HCT116 (cell line): ENCODE data around the gene KRTAP4-5. TPM values are rescaled to one million over a fixed set of nuclear protein-coding genes. Genes with fewer than 3 reads are reported as not detected.

Experiments
- ATAC-seq: fragments of 200-7000 bp; cut with Tn5 transposase; 2 replicates; pipeline ENCODE4 v1.9.1; 2020; ENCODE audit warnings: mild to moderate bottlenecking, moderate library complexity
- BruUV-seq: library from RNA; stranded (reverse); fragments of 400-500 nt; replicated peaks from 2 replicates; lab custom pipeline; 2021; lab: Mats Ljungman, UMichigan
- CTCF ChIA-PET: fragments of 300-600 bp; sonication (Branson Sonifier 250); formaldehyde crosslinking; loops from one replicate; lab custom pipeline; 2021; ENCODE audit warnings: antibody characterized with exemption; lab: Charles Lee
- POLR2A ChIA-PET: fragments of 300-600, 350-600 bp; sonication (Branson Sonifier 250); formaldehyde crosslinking; loops from one replicate; lab custom pipeline; 2021; ENCODE audit warnings: antibody characterized with exemption; lab: Charles Lee
- RAD21 ChIA-PET, 2 experiments: fragments of 300-600 bp; sonication (Branson Sonifier 250); formaldehyde crosslinking; loops; one replicate each; lab custom pipeline; 2023; ENCODE audit warnings: low total read pairs in 2 of 2; ENCODE audit not compliant: uncharacterized antibody in 2 of 2, unreplicated experiment in 2 of 2, low non-redundant PET in 1 of 2; lab: Charles Lee
- DNase-seq: peaks from one replicate; pipeline ENCODE4 v3.0.0-alpha.2; 2010; ENCODE audit warnings: low read depth, low spot score
- H2AFZ ChIP-seq: fragments of 200-600 bp; shearing (Covaris generic), sonication (generic); 2 replicates; pipeline ENCODE4 v1.6.1; 2017; ENCODE audit warnings: low read depth, mixed run types, mixed read lengths, antibody characterized with exemption, low read length; ENCODE audit not compliant: poor library complexity, severe bottlenecking
- H3K27ac ChIP-seq: 2 replicates; pipeline ENCODE4 v1.5.1; 2012; ENCODE audit warnings: low read depth, low read length
- H3K27me3 ChIP-seq: fragments of 200-600 bp; sonication (generic); 2 replicates; pipeline ENCODE4 v1.6.1; 2016; ENCODE audit warnings: mixed run types, low read length, mixed read lengths; ENCODE audit not compliant: insufficient read depth
- H3K36me3 ChIP-seq, 2 experiments: fragments of 200-500 bp in 1 of 2; fragments of 200-600 bp in 1 of 2; sonication (Bioruptor generic) in 1 of 2; sonication (generic) in 1 of 2; 2 replicates each; pipeline versions ENCODE4 v1.5.1 to v1.6.1; 2014 to 2016; ENCODE audit warnings: low read length in 2 of 2, inconsistent platforms in 1 of 2, mixed read lengths in 1 of 2, mixed run types in 1 of 2; ENCODE audit not compliant: insufficient read depth in 2 of 2, control insufficient read depth in 1 of 2
- H3K4me1 ChIP-seq, 2 experiments: fragments of 200-600 bp in 1 of 2; sonication (generic) in 1 of 2; 2 replicates each; pipeline versions ENCODE4 v1.5.1 to v1.6.1; 2012 to 2017; ENCODE audit warnings: low read length in 2 of 2, inconsistent platforms in 1 of 2, mild to moderate bottlenecking in 1 of 2, mixed read lengths in 1 of 2, mixed run types in 1 of 2, moderate library complexity in 1 of 2; ENCODE audit not compliant: insufficient read depth in 2 of 2, control insufficient read depth in 1 of 2
- H3K4me2 ChIP-seq: fragments of 200-600 bp; sonication (generic); 2 replicates; pipeline ENCODE4 v1.6.1; 2017; ENCODE audit warnings: mixed run types, low read length, mixed read lengths
- H3K4me3 ChIP-seq, 2 experiments: fragments of 200-600 bp in 1 of 2; sonication (generic) in 1 of 2; replicated peaks in 1 of 2; 2 replicates each; pipeline ENCODE4 v1.5.1; 2011 to 2016; ENCODE audit warnings: low read length in 2 of 2, control low read depth in 1 of 2, low read depth in 1 of 2, mild to moderate bottlenecking in 1 of 2, mixed read lengths in 1 of 2, mixed run types in 1 of 2
- H3K79me2 ChIP-seq: fragments of 200-600 bp; sonication (generic); 2 replicates; pipeline ENCODE4 v1.6.1; 2017; ENCODE audit warnings: mild to moderate bottlenecking, mixed run types, low read length, moderate library complexity, mixed read lengths; ENCODE audit not compliant: insufficient read depth
- H3K9ac ChIP-seq: fragments of 200-600 bp; sonication (generic); 2 replicates; pipeline ENCODE4 v1.6.1; 2016; ENCODE audit warnings: low read length, mixed read lengths
- H3K9me2 ChIP-seq: fragments of 200-600 bp; sonication (generic), shearing (Covaris generic); 2 replicates; pipeline ENCODE4 v1.6.1; 2017; ENCODE audit warnings: mixed run types, mild to moderate bottlenecking, moderate library complexity; ENCODE audit not compliant: insufficient read depth
- H3K9me3 ChIP-seq, 2 experiments: fragments of 200-500 bp in 1 of 2; fragments of 200-600 bp in 1 of 2; sonication (Bioruptor generic) in 1 of 2; sonication (generic) in 1 of 2; 2 replicates each; pipeline ENCODE4 v1.6.1; 2014 to 2017; ENCODE audit warnings: low read length in 2 of 2, mixed read lengths in 2 of 2, inconsistent platforms in 1 of 2, low read depth in 1 of 2, mild to moderate bottlenecking in 1 of 2, mixed run types in 1 of 2, moderate library complexity in 1 of 2; ENCODE audit not compliant: control insufficient read depth in 1 of 2, insufficient read depth in 1 of 2
- H4K20me1 ChIP-seq: fragments of 200-600 bp; sonication (generic), shearing (Covaris generic); 2 replicates; pipeline ENCODE4 v1.6.1; 2017; ENCODE audit warnings: mixed run types, mild to moderate bottlenecking, moderate library complexity; ENCODE audit not compliant: insufficient read depth
- CBX3 ChIP-seq: IDR thresholded peaks from 2 replicates; pipeline ENCODE4 v1.6.1; 2012; ENCODE audit warnings: low read depth
- CEBPB ChIP-seq: IDR thresholded peaks from 2 replicates; pipeline ENCODE4 v1.6.1; 2012; ENCODE audit warnings: low read depth
- EGR1 ChIP-seq: IDR thresholded peaks from 2 replicates; pipeline ENCODE4 v1.6.1; 2012; ENCODE audit warnings: low read depth
- ELF1 ChIP-seq: IDR thresholded peaks from 2 replicates; pipeline ENCODE4 v1.6.1; 2012; ENCODE audit warnings: low read depth, borderline replicate concordance
- EZH2 ChIP-seq: fragments of 200-600 bp; sonication (generic); IDR thresholded peaks from 2 replicates; pipeline ENCODE4 v1.6.1; 2017; ENCODE audit warnings: antibody characterized with exemption, mixed run types
- EZH2phosphoT487 ChIP-seq: fragments of 200-600 bp; IDR thresholded peaks from 2 replicates; pipeline ENCODE4 v1.6.1; 2018; ENCODE audit warnings: antibody characterized with exemption, borderline replicate concordance
- FOSL1 ChIP-seq: IDR thresholded peaks from 2 replicates; pipeline ENCODE4 v1.6.1; 2012; ENCODE audit warnings: low read depth
- JUND ChIP-seq: IDR thresholded peaks from 2 replicates; pipeline ENCODE4 v1.6.1; 2012
- POLR2A ChIP-seq: IDR thresholded peaks from 2 replicates; pipeline ENCODE4 v1.7.0; 2011; ENCODE audit warnings: borderline replicate concordance; ENCODE audit not compliant: insufficient read depth, insufficient read length; ENCODE audit errors: extremely low read depth
- POLR2AphosphoS5 ChIP-seq: IDR thresholded peaks from 2 replicates; pipeline ENCODE4 v1.6.1; 2011; ENCODE audit warnings: mild to moderate bottlenecking, low read depth, low read length, moderate library complexity
- RAD21 ChIP-seq: IDR thresholded peaks from 2 replicates; pipeline ENCODE4 v1.6.1; 2012; ENCODE audit warnings: low read depth, mild to moderate bottlenecking
- TCF7L2 ChIP-seq: IDR thresholded peaks from 2 replicates; pipeline ENCODE4 v1.7.0; 2011; ENCODE audit warnings: borderline replicate concordance, inconsistent platforms; ENCODE audit not compliant: insufficient read depth, insufficient read length; ENCODE audit errors: extremely low read depth
- YY1 ChIP-seq: IDR thresholded peaks from 2 replicates; pipeline ENCODE4 v1.6.1; 2011; ENCODE audit warnings: low read length, low read depth, moderate library complexity, mild to moderate bottlenecking; ENCODE audit not compliant: insufficient replicate concordance; ENCODE audit errors: extremely low read depth
- ZFX ChIP-seq: fragments of 450-650 bp; IDR thresholded peaks from 2 replicates; pipeline ENCODE4 v1.6.1; 2017
- ZNF274 ChIP-seq: fragments of 200-500 bp; sonication (Bioruptor generic); IDR thresholded peaks from 2 replicates; pipeline ENCODE4 v1.6.1; 2014; ENCODE audit warnings: mild to moderate bottlenecking, low read depth, low read length, inconsistent platforms
- intact Hi-C: fragments of 100-400 bp; cut with micrococcal nuclease; formaldehyde crosslinking; loops from 2 replicates; pipeline ENCODE4 v1.10.0; 2022
- total RNA-seq: library from RNA; stranded (reverse); gene quantifications from one replicate; pipeline ENCODE4 v1.2.1, GENCODE V29; 2021; ENCODE audit not compliant: unreplicated experiment
- TF ChIP-seq, protein P1 (sequence below): IDR thresholded peaks from 2 replicates; pipeline ENCODE4 v1.6.1; 2012
- TF ChIP-seq, protein P2 (sequence below), 3 experiments: fragments of 200-600 bp in 1 of 3; sonication (generic) in 1 of 3; IDR thresholded peaks in 2 of 3; conservative IDR thresholded peaks in 1 of 3; 2 replicates each; pipeline ENCODE4 v1.5.1; 2012 to 2017; ENCODE audit warnings: low read depth in 2 of 3, low read length in 2 of 3, antibody characterized with exemption in 1 of 3, borderline replicate concordance in 1 of 3, control low read depth in 1 of 3, mild to moderate bottlenecking in 1 of 3, mixed read lengths in 1 of 3, mixed run types in 1 of 3, moderate library complexity in 1 of 3; ENCODE audit not compliant: insufficient read depth in 1 of 3

The KRTAP4-5 gene
- total RNA-seq, 1 experiment from 2014 or later: not detected

DNA sequence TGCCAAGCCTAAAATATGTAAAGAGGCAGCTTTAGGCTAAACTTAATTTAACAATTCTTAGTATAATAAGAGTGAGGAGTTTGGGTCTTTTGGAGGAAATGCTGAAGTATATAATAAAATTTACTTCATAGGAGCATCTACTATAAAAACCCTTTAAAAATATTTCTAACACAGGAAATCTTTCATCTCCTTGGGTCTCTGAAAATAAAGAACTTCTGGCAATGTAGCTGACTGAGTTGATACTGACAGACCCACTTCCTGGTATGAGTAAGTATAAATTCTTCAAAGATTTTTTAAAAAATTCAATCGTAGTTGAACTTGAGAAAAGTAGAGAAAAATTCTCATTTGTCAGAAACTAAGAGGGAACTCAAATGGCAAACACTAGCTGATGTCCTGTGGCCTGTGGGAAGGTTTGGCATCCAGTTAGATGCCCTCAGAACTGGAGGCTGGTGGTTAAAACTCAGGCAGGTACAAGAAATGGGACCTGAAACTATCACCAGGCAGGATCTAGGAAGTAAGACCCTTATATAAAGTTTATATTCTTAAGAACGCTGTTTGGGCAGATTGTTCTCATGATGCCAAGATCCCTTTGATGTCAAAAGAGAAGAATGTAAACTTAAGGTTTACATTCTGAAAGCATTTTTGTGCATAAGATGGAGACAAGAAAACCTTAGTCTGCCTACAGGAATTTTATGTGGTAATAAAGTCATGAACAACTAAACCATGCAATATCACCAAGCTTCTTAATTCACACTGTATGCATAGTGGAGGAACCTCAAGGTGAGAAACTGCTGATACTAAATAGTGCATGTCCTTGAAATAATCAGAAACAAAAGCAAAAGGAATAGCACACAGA lies 15.5 kb downstream of the KRTAP4-5 start:
- no peak overlapping the region for H3K4me2 ChIP-seq
- no peaks in the 10 kb centered on the region for H3K27me3 ChIP-seq
- H3K9ac ChIP-seq: no peak overlapping the region
- POLR2A ChIA-PET: no interaction called here
- no peak for DNase-seq
- H3K4me1 ChIP-seq: peaks cover 3 to 31% of the 10 kb centered on the region in 2 experiments; a peak in 2 of 4 replicates
- H3K9me3 ChIP-seq: peaks cover 0 to 10% of the 10 kb centered on the region in 2 experiments; a peak in 2 of 4 replicates
- H3K9me2 ChIP-seq: no peaks in the 10 kb centered on the region
- H2AFZ ChIP-seq: peak overlapping the region; percentile 32
- BruUV-seq: no TSS peak
- no peaks in the 10 kb centered on the region for H3K79me2 ChIP-seq
- no peaks in the 10 kb centered on the region for H4K20me1 ChIP-seq
- H3K27ac ChIP-seq: no peak overlapping the region
- no peak overlapping the region for H3K4me3 ChIP-seq
- CTCF ChIA-PET: no interaction called here
- peaks cover 0 to 19% of the 10 kb centered on the region in 2 experiments; a peak in 2 of 4 replicates for H3K36me3 ChIP-seq
- intact Hi-C loops: no loop called here
- ATAC-seq: no peak
- RAD21 ChIA-PET: no interaction called here
- TF ChIP-seq POLR2AphosphoS5: no peak

DNA sequence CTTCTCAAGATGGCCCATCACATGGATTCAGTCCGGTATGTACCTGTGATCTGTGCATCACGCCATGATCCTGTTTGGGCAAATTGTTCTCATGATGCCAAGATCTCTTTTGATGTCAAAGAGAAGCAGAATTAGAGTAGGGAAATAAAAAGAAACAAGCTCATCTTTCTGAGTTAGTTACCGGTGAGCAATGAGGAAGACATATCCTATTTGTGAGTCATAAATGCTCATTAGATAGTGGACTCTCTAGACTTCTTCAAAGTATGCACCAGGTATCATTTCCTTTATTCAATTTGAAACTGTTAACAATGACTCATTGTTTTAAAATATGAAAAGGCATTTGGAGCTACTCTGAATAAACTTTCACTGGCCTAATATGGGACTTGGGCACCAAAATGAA lies 17.6 kb downstream of the KRTAP4-5 start:
- Histone ChIP-seq H3K27me3 (no peaks in the 10 kb centered on the region), H3K9me2 (no peaks in the 10 kb centered on the region), H3K36me3 (peaks cover 0 to 17% of the 10 kb centered on the region in 2 experiments; a peak in 2 of 4 replicates), H3K79me2 (no peaks in the 10 kb centered on the region), H4K20me1 (no peaks in the 10 kb centered on the region), H3K4me1 (peaks cover 3 to 31% of the 10 kb centered on the region in 2 experiments; a peak in 2 of 4 replicates), H3K27ac (peak overlapping the region; percentile 73; the same call in 1 of the 2 replicates), H3K9me3 (peaks cover 0 to 4% of the 10 kb centered on the region in 2 experiments; a peak in 1 of 4 replicates), H3K4me3 (no peak overlapping the region), H2AFZ (no peak overlapping the region), H3K4me2 (peak overlapping the region; percentile 39), H3K9ac (peak overlapping the region; percentile 41)
- ChIA-PET POLR2A (no interaction called here), RAD21 (no interaction called here), CTCF (interaction anchor here (1.5 kb wide), 1 partner anchor 222 kb away, joined by 3 read pairs; no protein-coding TSS in a partner anchor)
- no TSS peak for BruUV-seq
- peak; percentile 77 for DNase-seq
- intact Hi-C loops: no loop called here
- ATAC-seq: peak; percentile 91
- TF ChIP-seq ELF1 (peak; percentile 54), TCF7L2 (peak; percentile 87), RAD21 (peak; percentile 29; the same call in 1 of the 2 replicates), EZH2phosphoT487 (no peak), ZFX (no peak), JUND (peak; percentile 97), POLR2AphosphoS5 (peak; percentile 49; the same call in 1 of the 2 replicates), POLR2A (no peak), EZH2 (no peak), YY1 (no peak), CEBPB (peak; percentile 79; the same call in 1 of the 2 replicates), EGR1 (no peak), ZNF274 (no peak), CBX3 (peak; percentile 92; the same call in 1 of the 2 replicates), FOSL1 (peak; percentile 96)
- TF ChIP-seq, protein P1, sequence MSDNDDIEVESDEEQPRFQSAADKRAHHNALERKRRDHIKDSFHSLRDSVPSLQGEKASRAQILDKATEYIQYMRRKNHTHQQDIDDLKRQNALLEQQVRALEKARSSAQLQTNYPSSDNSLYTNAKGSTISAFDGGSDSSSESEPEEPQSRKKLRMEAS: peak; percentile 50; the same call in 1 of the 2 replicates
- TF ChIP-seq, protein P2, sequence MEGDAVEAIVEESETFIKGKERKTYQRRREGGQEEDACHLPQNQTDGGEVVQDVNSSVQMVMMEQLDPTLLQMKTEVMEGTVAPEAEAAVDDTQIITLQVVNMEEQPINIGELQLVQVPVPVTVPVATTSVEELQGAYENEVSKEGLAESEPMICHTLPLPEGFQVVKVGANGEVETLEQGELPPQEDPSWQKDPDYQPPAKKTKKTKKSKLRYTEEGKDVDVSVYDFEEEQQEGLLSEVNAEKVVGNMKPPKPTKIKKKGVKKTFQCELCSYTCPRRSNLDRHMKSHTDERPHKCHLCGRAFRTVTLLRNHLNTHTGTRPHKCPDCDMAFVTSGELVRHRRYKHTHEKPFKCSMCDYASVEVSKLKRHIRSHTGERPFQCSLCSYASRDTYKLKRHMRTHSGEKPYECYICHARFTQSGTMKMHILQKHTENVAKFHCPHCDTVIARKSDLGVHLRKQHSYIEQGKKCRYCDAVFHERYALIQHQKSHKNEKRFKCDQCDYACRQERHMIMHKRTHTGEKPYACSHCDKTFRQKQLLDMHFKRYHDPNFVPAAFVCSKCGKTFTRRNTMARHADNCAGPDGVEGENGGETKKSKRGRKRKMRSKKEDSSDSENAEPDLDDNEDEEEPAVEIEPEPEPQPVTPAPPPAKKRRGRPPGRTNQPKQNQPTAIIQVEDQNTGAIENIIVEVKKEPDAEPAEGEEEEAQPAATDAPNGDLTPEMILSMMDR (IDR thresholded peaks at IDR 0.05 in 2 of 3, conservative IDR thresholded peaks at IDR 0.05 in 1 of 3; ENCODE audit: borderline replicate concordance in 1 of 3, insufficient read depth in 1 of 3, low read depth in 2 of 3, low read length in 2 of 3): no peak
